Right lobe of liver (tissue), 4 donors: ENCODE results near the gene PCDH17.

Experiments
- CTCF ChIP-seq, 4 donors: fragments of 200-600 bp in 3 of 4; fragments of 450-650 bp in 1 of 4; IDR thresholded peaks; one replicate each; pipeline versions ENCODE4 v1.5.1 to v1.8.0; 2016 to 2022; ENCODE audit warnings: antibody characterized with exemption in 4 of 4, mild to moderate bottlenecking in 2 of 4
- POLR2A ChIP-seq: fragments of 450-650 bp; IDR thresholded peaks from one replicate; pipeline ENCODE4 v1.6.1; 2017; ENCODE audit warnings: antibody characterized with exemption, mild to moderate bottlenecking
- donor health status: DM: no; HTN: no; CAD: no.
- donor health status: DM: no; HTN: no; CAD: no.
- donor health status: DM: no; HTN: yes; CAD: no.

GRCh38 chr13:57633141-57633949 lies 1.8 kb downstream of the PCDH17 start:
- TF ChIP-seq POLR2A (no peak), CTCF (IDR thresholded peaks at IDR 0.05) (peak; percentile 16 to 46 (median 30))
